ENCODE results near the gene FLYWCH1. TPM values are rescaled to one million over a fixed set of nuclear protein-coding genes. Genes with fewer than 3 reads are reported as not detected.

Gene FLYWCH1
- total RNA-seq, 3 donors from 2014 or later: 39.8 to 47.9 (median 46.8) TPM

- Mint-ChIP-seq H3K4me3 (no peak overlapping the region), H3K4me1 (ENCODE audit: low read depth) (peaks cover 16% of the 10 kb centered on the region), H3K27me3 (ENCODE audit: low read depth) (peaks cover 26% of the 10 kb centered on the region), H3K9me3 (no peaks in the 10 kb centered on the region), H3K36me3 (ENCODE audit: insufficient read depth) (no peaks in the 10 kb centered on the region)
- DNase-seq (no peak), ATAC-seq (no peak)
These were observed 50.8 kb downstream of the FLYWCH1 start for GRCh38 chr16:2962334-2963073.

GRCh38 chr16:2963074-2963722 is 51.5 kb downstream of the FLYWCH1 start:
- Mint-ChIP-seq H3K36me3 (ENCODE audit: insufficient read depth) (no peaks in the 10 kb centered on the region), H3K9me3 (no peaks in the 10 kb centered on the region), H3K4me3 (peak overlapping the region; percentile 75), H3K27me3 (ENCODE audit: low read depth) (peaks cover 30% of the 10 kb centered on the region), H3K4me1 (ENCODE audit: low read depth) (peaks cover 20% of the 10 kb centered on the region)
- DNase-seq: peak; percentile 54
- no peak for ATAC-seq

- Mint-ChIP-seq H3K9me3 (no peaks in the 10 kb centered on the region), H3K27me3 (ENCODE audit: low read depth) (peaks cover 37% of the 10 kb centered on the region), H3K4me1 (ENCODE audit: low read depth) (peaks cover 25% of the 10 kb centered on the region), H3K4me3 (peak within 1 kb of the TSS; percentile 75), H3K36me3 (ENCODE audit: insufficient read depth) (no peaks in the 10 kb centered on the region)
- DNase-seq (peak; percentile 39), ATAC-seq (peak; percentile 18 to 25)
These were observed 52.2 kb downstream of the FLYWCH1 start, which contains the start of gene KREMEN2 for GRCh38 chr16:2963723-2964474. KREMEN2 (plus strand) TSS chr16:2964275; CDS start chr16:2964521, 246 bp downstream.

GRCh38 chr16:2964475-2965336 is 53.0 kb downstream of the FLYWCH1 start:
- peak overlapping the region; percentile 75 for H3K4me3 Mint-ChIP-seq
- peaks cover 25% of the 10 kb centered on the region for H3K4me1 Mint-ChIP-seq (ENCODE audit: low read depth)
- DNase-seq (peak; percentile 26), ATAC-seq (peak; percentile 11 to 22)
- H3K9me3 Mint-ChIP-seq: no peaks in the 10 kb centered on the region
- no peaks in the 10 kb centered on the region for H3K36me3 Mint-ChIP-seq (ENCODE audit: insufficient read depth)
- H3K27me3 Mint-ChIP-seq (ENCODE audit: low read depth): peaks cover 37% of the 10 kb centered on the region

GRCh38 chr16:2966043-2966807 is 54.5 kb downstream of the FLYWCH1 start:
- H3K4me3 Mint-ChIP-seq: no peak overlapping the region
- ATAC-seq: no peak
- no peak for DNase-seq

GRCh38 chr16:2966808-2967191 is 55.1 kb downstream of the FLYWCH1 start:
- no peak for DNase-seq
- H3K4me1 Mint-ChIP-seq (ENCODE audit: low read depth): peaks cover 22% of the 10 kb centered on the region
- H3K27me3 Mint-ChIP-seq (ENCODE audit: low read depth): peaks cover 33% of the 10 kb centered on the region
- no peaks in the 10 kb centered on the region for H3K9me3 Mint-ChIP-seq
- ATAC-seq: no peak
- no peaks in the 10 kb centered on the region for H3K36me3 Mint-ChIP-seq (ENCODE audit: insufficient read depth)
- H3K4me3 Mint-ChIP-seq: no peak overlapping the region

More at GRCh38 chr16:2966043-2966807, 54.5 kb downstream of the FLYWCH1 start:
- Mint-ChIP-seq H3K27me3 (ENCODE audit: low read depth) (peaks cover 35% of the 10 kb centered on the region), H3K4me1 (ENCODE audit: low read depth) (peaks cover 25% of the 10 kb centered on the region), H3K9me3 (no peaks in the 10 kb centered on the region), H3K36me3 (ENCODE audit: insufficient read depth) (no peaks in the 10 kb centered on the region)

GRCh38 chr16:2967211-2967631 is 55.5 kb downstream of the FLYWCH1 start:
- DNase-seq (no peak), ATAC-seq (no peak)
- H3K36me3 Mint-ChIP-seq (ENCODE audit: insufficient read depth): no peaks in the 10 kb centered on the region
- H3K9me3 Mint-ChIP-seq: no peaks in the 10 kb centered on the region
- peaks cover 23% of the 10 kb centered on the region for H3K4me1 Mint-ChIP-seq (ENCODE audit: low read depth)
- no peak overlapping the region for H3K4me3 Mint-ChIP-seq
- H3K27me3 Mint-ChIP-seq (ENCODE audit: low read depth): peaks cover 29% of the 10 kb centered on the region

- peak overlapping the region; percentile 35 for H3K4me3 Mint-ChIP-seq
- H3K27me3 Mint-ChIP-seq (ENCODE audit: low read depth): peaks cover 29% of the 10 kb centered on the region
- ATAC-seq: no peak
- H3K36me3 Mint-ChIP-seq (ENCODE audit: insufficient read depth): no peaks in the 10 kb centered on the region
- H3K9me3 Mint-ChIP-seq: no peaks in the 10 kb centered on the region
- peaks cover 23% of the 10 kb centered on the region for H3K4me1 Mint-ChIP-seq (ENCODE audit: low read depth)
- DNase-seq: no peak
These were observed 56.0 kb downstream of the FLYWCH1 start for GRCh38 chr16:2967721-2968161.

- no peak for ATAC-seq
- peak overlapping the region; percentile 67 for H3K4me3 Mint-ChIP-seq
- H3K27me3 Mint-ChIP-seq (ENCODE audit: low read depth): peaks cover 29% of the 10 kb centered on the region
- H3K4me1 Mint-ChIP-seq (ENCODE audit: low read depth): peaks cover 21% of the 10 kb centered on the region
- no peaks in the 10 kb centered on the region for H3K9me3 Mint-ChIP-seq
- DNase-seq: no peak
- no peaks in the 10 kb centered on the region for H3K36me3 Mint-ChIP-seq (ENCODE audit: insufficient read depth)
These were observed 56.6 kb downstream of the FLYWCH1 start for GRCh38 chr16:2968368-2968737.

GRCh38 chr16:2968738-2969544 is 57.2 kb downstream of the FLYWCH1 start, which contains the start of gene PAQR4:
PAQR4 (plus strand) TSS chr16:2969348; CDS start chr16:2969675, 327 bp downstream.
- Mint-ChIP-seq H3K36me3 (ENCODE audit: insufficient read depth) (no peaks in the 10 kb centered on the region), H3K27me3 (ENCODE audit: low read depth) (peaks cover 29% of the 10 kb centered on the region), H3K9me3 (no peaks in the 10 kb centered on the region), H3K4me3 (peak within 1 kb of the TSS; percentile 73), H3K4me1 (ENCODE audit: low read depth) (peaks cover 19% of the 10 kb centered on the region)
- DNase-seq (peak; percentile 67), ATAC-seq (peak; percentile 76 to 78)

GRCh38 chr16:2969545-2970521 is 58.1 kb downstream of the FLYWCH1 start:
- Mint-ChIP-seq H3K4me3 (peak overlapping the region; percentile 73), H3K27me3 (ENCODE audit: low read depth) (peaks cover 26% of the 10 kb centered on the region), H3K9me3 (no peaks in the 10 kb centered on the region), H3K4me1 (ENCODE audit: low read depth) (peaks cover 16% of the 10 kb centered on the region), H3K36me3 (ENCODE audit: insufficient read depth) (no peaks in the 10 kb centered on the region)
- DNase-seq (peak; percentile 60), ATAC-seq (peak; percentile 68 to 69)

Data from activated T-cell treated with anti-CD3 and anti-CD28 coated beads, Interleukin-2, amount 50 U/mL, for 4 hours (primary cell).